GM20000 (cell line): ENCODE data around the gene PHLDA2.

Source experiments
- DNase-seq: peaks from one replicate; pipeline ENCODE4 v3.0.0; 2012; ENCODE audit warnings: low spot score
- CTCF ChIP-seq: IDR thresholded peaks from 2 replicates; pipeline ENCODE4 v1.5.1; 2012; ENCODE audit warnings: mild to moderate bottlenecking, control low read depth; ENCODE audit errors: extremely low read depth, missing control alignments

The PHLDA2 gene

GRCh38 chr11:2952290-2952689 lies 23.1 kb upstream of the PHLDA2 start:
- no peak for TF ChIP-seq CTCF
- no peak for DNase-seq

GRCh38 chr11:2951231-2952110 lies 22.3 kb upstream of the PHLDA2 start:
- TF ChIP-seq CTCF: no peak
- DNase-seq: no peak

- DNase-seq: no peak
- TF ChIP-seq CTCF: no peak
Observed at GRCh38 chr11:2950825-2951224, 21.6 kb upstream of the PHLDA2 start.

GRCh38 chr11:2949920-2950319 lies 20.7 kb upstream of the PHLDA2 start:
- no peak for TF ChIP-seq CTCF
- DNase-seq: no peak

GRCh38 chr11:2947744-2948143 lies 18.5 kb upstream of the PHLDA2 start:
- DNase-seq: no peak
- no peak for TF ChIP-seq CTCF

GRCh38 chr11:2945757-2946287 lies 16.6 kb upstream of the PHLDA2 start:
- DNase-seq: no peak
- TF ChIP-seq CTCF: no peak

- TF ChIP-seq CTCF: no peak
- no peak for DNase-seq
Observed at GRCh38 chr11:2945031-2945756, 16.0 kb upstream of the PHLDA2 start.
